ENCODE results near the gene EMC8.

DNA sequence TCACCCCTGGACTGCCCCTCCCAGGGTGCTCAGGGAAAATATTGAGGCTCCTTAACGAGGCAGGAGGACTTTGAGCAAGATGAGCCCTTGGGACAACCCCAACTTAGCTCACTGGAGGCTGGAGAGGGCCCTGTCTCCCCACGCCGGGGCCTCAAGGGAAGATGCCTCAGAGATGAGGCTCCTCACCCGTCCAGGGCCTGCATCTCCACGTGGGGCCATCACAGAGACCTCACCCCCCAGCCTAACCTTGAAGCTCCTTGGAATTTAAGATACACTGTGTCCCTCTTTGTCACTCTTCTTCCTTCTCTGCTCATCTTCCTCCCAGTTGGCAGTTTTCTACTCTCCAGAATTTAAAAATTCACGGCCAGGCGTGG is 11.4 kb upstream of the EMC8 start:
- TF ChIP-seq, protein P1, sequence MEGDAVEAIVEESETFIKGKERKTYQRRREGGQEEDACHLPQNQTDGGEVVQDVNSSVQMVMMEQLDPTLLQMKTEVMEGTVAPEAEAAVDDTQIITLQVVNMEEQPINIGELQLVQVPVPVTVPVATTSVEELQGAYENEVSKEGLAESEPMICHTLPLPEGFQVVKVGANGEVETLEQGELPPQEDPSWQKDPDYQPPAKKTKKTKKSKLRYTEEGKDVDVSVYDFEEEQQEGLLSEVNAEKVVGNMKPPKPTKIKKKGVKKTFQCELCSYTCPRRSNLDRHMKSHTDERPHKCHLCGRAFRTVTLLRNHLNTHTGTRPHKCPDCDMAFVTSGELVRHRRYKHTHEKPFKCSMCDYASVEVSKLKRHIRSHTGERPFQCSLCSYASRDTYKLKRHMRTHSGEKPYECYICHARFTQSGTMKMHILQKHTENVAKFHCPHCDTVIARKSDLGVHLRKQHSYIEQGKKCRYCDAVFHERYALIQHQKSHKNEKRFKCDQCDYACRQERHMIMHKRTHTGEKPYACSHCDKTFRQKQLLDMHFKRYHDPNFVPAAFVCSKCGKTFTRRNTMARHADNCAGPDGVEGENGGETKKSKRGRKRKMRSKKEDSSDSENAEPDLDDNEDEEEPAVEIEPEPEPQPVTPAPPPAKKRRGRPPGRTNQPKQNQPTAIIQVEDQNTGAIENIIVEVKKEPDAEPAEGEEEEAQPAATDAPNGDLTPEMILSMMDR (conservative IDR thresholded peaks at IDR 0.05), result no peak
- TF ChIP-seq ZFX (IDR thresholded peaks at IDR 0.05), result no peak
